ENCODE measurements around the gene METTL1.
A peak's percentile ranks its signal among the peaks of the same experiment; 100 is the strongest.

METTL1 gene

GRCh38 chr12:57720606-57721595 lies 51.0 kb downstream of the METTL1 start:
- TF ChIP-seq ZFX (IDR thresholded peaks at IDR 0.05; ENCODE audit: borderline replicate concordance) (no peak), CTCF (IDR thresholded peaks at IDR 0.05) (no peak)
- H3K27ac ChIP-seq, result peak overlapping the region; percentile 52

- TF ChIP-seq ZFX (IDR thresholded peaks at IDR 0.05; ENCODE audit: borderline replicate concordance) (no peak), CTCF (IDR thresholded peaks at IDR 0.05) (no peak)
- H3K27ac ChIP-seq, result peak overlapping the region; percentile 52
These were observed 51.9 kb downstream of the METTL1 start for GRCh38 chr12:57719777-57720605.

- TF ChIP-seq CTCF (IDR thresholded peaks at IDR 0.05), result no peak
- TF ChIP-seq ZFX (IDR thresholded peaks at IDR 0.05; ENCODE audit: borderline replicate concordance), result no peak
- H3K27ac ChIP-seq, result peak overlapping the region; percentile 52; the same call in 1 of the 2 replicates
These were observed 53.0 kb downstream of the METTL1 start for GRCh38 chr12:57718641-57719528.
